ENCODE data around the gene SHB. TPM values are rescaled to one million over a fixed set of nuclear protein-coding genes. Genes with fewer than 3 reads are reported as not detected.

The SHB gene
- total and polyA plus RNA-seq, 2 of the 13 experiments (the other 11 are each of a cell fraction or from before 2014, with no cell fraction given), result 19.4 to 20.7 TPM

DNA sequence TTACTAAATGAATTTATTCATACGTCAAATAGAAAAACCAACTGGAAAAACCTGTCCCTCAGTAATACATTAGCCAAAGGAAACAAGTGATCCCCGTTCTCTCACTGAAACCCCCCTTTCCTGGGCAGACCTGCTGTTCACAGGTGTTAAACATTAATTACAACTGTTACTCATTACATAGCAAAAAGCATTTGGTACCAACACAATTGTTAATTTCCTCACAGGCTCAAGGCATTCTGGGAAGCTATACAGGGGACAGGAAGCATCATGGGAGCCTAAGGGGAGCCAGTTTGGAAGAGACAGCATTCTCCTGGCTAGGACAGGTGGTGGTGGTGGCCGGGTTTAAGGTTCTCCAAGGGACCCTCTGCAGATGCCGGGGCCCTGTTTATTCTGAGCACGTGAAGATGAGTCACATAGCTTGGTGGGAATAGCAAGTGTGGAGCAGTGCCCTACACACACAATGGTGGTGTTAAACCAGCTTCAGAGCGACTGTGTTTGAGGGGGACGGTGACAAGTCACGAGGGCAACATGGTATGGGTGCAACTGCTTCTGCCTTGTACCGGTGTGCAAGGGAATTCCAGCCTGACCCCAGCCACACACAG lies 102.5 kb downstream of the SHB start (continued):
- TF ChIP-seq, protein P1, sequence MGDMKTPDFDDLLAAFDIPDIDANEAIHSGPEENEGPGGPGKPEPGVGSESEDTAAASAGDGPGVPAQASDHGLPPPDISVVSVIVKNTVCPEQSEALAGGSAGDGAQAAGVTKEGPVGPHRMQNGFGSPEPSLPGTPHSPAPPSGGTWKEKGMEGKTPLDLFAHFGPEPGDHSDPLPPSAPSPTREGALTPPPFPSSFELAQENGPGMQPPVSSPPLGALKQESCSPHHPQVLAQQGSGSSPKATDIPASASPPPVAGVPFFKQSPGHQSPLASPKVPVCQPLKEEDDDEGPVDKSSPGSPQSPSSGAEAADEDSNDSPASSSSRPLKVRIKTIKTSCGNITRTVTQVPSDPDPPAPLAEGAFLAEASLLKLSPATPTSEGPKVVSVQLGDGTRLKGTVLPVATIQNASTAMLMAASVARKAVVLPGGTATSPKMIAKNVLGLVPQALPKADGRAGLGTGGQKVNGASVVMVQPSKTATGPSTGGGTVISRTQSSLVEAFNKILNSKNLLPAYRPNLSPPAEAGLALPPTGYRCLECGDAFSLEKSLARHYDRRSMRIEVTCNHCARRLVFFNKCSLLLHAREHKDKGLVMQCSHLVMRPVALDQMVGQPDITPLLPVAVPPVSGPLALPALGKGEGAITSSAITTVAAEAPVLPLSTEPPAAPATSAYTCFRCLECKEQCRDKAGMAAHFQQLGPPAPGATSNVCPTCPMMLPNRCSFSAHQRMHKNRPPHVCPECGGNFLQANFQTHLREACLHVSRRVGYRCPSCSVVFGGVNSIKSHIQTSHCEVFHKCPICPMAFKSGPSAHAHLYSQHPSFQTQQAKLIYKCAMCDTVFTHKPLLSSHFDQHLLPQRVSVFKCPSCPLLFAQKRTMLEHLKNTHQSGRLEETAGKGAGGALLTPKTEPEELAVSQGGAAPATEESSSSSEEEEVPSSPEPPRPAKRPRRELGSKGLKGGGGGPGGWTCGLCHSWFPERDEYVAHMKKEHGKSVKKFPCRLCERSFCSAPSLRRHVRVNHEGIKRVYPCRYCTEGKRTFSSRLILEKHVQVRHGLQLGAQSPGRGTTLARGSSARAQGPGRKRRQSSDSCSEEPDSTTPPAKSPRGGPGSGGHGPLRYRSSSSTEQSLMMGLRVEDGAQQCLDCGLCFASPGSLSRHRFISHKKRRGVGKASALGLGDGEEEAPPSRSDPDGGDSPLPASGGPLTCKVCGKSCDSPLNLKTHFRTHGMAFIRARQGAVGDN (CRISPR knock-in tag; IDR thresholded peaks at IDR 0.05), result peak; percentile 73
- TF ChIP-seq TBX2 (CRISPR knock-in tag; IDR thresholded peaks at IDR 0.05; ENCODE audit: borderline replicate concordance) (peak; percentile 69; the same call in 1 of the 2 replicates), STAT5B (CRISPR knock-in tag; IDR thresholded peaks at IDR 0.05) (no peak), NFKBIZ (CRISPR knock-in tag; IDR thresholded peaks at IDR 0.05) (no peak), KDM5A (IDR thresholded peaks at IDR 0.05; ENCODE audit: borderline replicate concordance, low read length) (no peak), SOX6 (IDR thresholded peaks at IDR 0.05) (no peak), SOX6 (CRISPR knock-in tag; IDR thresholded peaks at IDR 0.05) (peak; percentile 41), KDM4B (CRISPR knock-in tag; IDR thresholded peaks at IDR 0.05) (no peak)
- TF ChIP-seq, protein P2, sequence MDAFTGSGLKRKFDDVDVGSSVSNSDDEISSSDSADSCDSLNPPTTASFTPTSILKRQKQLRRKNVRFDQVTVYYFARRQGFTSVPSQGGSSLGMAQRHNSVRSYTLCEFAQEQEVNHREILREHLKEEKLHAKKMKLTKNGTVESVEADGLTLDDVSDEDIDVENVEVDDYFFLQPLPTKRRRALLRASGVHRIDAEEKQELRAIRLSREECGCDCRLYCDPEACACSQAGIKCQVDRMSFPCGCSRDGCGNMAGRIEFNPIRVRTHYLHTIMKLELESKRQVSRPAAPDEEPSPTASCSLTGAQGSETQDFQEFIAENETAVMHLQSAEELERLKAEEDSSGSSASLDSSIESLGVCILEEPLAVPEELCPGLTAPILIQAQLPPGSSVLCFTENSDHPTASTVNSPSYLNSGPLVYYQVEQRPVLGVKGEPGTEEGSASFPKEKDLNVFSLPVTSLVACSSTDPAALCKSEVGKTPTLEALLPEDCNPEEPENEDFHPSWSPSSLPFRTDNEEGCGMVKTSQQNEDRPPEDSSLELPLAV (CRISPR knock-in tag; conservative IDR thresholded peaks at IDR 0.05; ENCODE audit: low read depth), result no peak
- TF ChIP-seq, protein P3, sequence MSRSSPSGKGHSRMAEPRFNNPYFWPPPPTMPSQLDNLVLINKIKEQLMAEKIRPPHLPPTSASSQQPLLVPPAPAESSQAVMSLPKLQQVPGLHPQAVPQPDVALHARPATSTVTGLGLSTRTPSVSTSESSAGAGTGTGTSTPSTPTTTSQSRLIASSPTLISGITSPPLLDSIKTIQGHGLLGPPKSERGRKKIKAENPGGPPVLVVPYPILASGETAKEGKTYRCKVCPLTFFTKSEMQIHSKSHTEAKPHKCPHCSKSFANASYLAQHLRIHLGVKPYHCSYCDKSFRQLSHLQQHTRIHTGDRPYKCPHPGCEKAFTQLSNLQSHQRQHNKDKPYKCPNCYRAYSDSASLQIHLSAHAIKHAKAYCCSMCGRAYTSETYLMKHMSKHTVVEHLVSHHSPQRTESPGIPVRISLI (CRISPR knock-in tag; IDR thresholded peaks at IDR 0.05; ENCODE audit: borderline replicate concordance), result no peak
- TF ChIP-seq, protein P4, sequence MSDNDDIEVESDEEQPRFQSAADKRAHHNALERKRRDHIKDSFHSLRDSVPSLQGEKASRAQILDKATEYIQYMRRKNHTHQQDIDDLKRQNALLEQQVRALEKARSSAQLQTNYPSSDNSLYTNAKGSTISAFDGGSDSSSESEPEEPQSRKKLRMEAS (IDR thresholded peaks at IDR 0.05), result peak; percentile 82
- TF ChIP-seq, protein P5, sequence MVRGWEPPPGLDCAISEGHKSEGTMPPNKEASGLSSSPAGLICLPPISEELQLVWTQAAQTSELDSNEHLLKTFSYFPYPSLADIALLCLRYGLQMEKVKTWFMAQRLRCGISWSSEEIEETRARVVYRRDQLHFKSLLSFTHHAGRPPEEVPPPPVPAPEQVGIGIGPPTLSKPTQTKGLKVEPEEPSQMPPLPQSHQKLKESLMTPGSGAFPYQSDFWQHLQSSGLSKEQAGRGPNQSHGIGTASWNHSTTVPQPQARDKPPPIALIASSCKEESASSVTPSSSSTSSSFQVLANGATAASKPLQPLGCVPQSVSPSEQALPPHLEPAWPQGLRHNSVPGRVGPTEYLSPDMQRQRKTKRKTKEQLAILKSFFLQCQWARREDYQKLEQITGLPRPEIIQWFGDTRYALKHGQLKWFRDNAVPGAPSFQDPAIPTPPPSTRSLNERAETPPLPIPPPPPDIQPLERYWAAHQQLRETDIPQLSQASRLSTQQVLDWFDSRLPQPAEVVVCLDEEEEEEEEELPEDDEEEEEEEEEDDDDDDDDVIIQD (CRISPR knock-in tag; IDR thresholded peaks at IDR 0.05; ENCODE audit: low read depth), result no peak
- TF ChIP-seq, protein P6, sequence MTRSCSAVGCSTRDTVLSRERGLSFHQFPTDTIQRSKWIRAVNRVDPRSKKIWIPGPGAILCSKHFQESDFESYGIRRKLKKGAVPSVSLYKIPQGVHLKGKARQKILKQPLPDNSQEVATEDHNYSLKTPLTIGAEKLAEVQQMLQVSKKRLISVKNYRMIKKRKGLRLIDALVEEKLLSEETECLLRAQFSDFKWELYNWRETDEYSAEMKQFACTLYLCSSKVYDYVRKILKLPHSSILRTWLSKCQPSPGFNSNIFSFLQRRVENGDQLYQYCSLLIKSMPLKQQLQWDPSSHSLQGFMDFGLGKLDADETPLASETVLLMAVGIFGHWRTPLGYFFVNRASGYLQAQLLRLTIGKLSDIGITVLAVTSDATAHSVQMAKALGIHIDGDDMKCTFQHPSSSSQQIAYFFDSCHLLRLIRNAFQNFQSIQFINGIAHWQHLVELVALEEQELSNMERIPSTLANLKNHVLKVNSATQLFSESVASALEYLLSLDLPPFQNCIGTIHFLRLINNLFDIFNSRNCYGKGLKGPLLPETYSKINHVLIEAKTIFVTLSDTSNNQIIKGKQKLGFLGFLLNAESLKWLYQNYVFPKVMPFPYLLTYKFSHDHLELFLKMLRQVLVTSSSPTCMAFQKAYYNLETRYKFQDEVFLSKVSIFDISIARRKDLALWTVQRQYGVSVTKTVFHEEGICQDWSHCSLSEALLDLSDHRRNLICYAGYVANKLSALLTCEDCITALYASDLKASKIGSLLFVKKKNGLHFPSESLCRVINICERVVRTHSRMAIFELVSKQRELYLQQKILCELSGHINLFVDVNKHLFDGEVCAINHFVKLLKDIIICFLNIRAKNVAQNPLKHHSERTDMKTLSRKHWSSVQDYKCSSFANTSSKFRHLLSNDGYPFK (CRISPR knock-in tag; IDR thresholded peaks at IDR 0.05; ENCODE audit: borderline replicate concordance), result no peak
- TF ChIP-seq, protein P7, sequence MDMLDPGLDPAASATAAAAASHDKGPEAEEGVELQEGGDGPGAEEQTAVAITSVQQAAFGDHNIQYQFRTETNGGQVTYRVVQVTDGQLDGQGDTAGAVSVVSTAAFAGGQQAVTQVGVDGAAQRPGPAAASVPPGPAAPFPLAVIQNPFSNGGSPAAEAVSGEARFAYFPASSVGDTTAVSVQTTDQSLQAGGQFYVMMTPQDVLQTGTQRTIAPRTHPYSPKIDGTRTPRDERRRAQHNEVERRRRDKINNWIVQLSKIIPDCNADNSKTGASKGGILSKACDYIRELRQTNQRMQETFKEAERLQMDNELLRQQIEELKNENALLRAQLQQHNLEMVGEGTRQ (IDR thresholded peaks at IDR 0.05; ENCODE audit: low read depth, low read length), result 0 out of 2 replicates have a peak, but pooled peaks have one; percentile 23
- TF ChIP-seq, protein P7 (CRISPR knock-in tag; IDR thresholded peaks at IDR 0.05; ENCODE audit: borderline replicate concordance), result peak; percentile 24; the same call in 1 of the 2 replicates

Measured in HepG2 (cell line).